Stromal cell of bone marrow (primary cell): ENCODE data around the gene MRPL53.
A peak's percentile ranks its signal among the peaks of the same experiment; 100 is the strongest.
"Not testable (repeated sequence)": the region's sequence is repeated elsewhere in the genome, so short reads cannot be mapped to it uniquely, and the experiment has no call there.

Experiments
- DNase-seq: peaks from one replicate; pipeline ENCODE4 v3.0.0-alpha.2; 2012; ENCODE audit warnings: low read depth

The MRPL53 gene

GRCh38 chr2:74481961-74482800, 9.7 kb upstream of the MRPL53 start:
- DNase-seq = no peak

- no peak for DNase-seq
These were observed 9.0 kb upstream of the MRPL53 start for GRCh38 chr2:74481431-74481830.

GRCh38 chr2:74474899-74475298, 2.4 kb upstream of the MRPL53 start:
- DNase-seq = no peak

- DNase-seq = no peak
These were observed 2.0 kb upstream of the MRPL53 start for GRCh38 chr2:74474481-74474880.

GRCh38 chr2:74472945-74473258, 422 bp upstream of the MRPL53 start:
- no peak for DNase-seq

GRCh38 chr2:74471332-74472065, 981 bp downstream of the MRPL53 start:
- DNase-seq = no peak

- DNase-seq = not testable (repeated sequence)
These were observed 1.7 kb downstream of the MRPL53 start for GRCh38 chr2:74470742-74471141.

GRCh38 chr2:74464406-74464805, 8.1 kb downstream of the MRPL53 start:
- no peak for DNase-seq

- no peak for DNase-seq
These were observed 9.7 kb downstream of the MRPL53 start for GRCh38 chr2:74462786-74463105.

GRCh38 chr2:74462054-74462785, 10.3 kb downstream of the MRPL53 start:
- no peak for DNase-seq

GRCh38 chr2:74461187-74462053, 11.1 kb downstream of the MRPL53 start:
- no peak for DNase-seq

- DNase-seq = not testable (repeated sequence)
These were observed 12.3 kb downstream of the MRPL53 start for GRCh38 chr2:74460187-74460586.

- DNase-seq = not testable (repeated sequence)
These were observed 12.9 kb downstream of the MRPL53 start for GRCh38 chr2:74459503-74460118.

GRCh38 chr2:74458938-74459363, 13.5 kb downstream of the MRPL53 start:
- no peak for DNase-seq

GRCh38 chr2:74458132-74458937, 14.1 kb downstream of the MRPL53 start, which contains the start of gene WBP1:
WBP1 (plus strand) TSS chr2:74458438; CDS start chr2:74458603, 165 bp downstream.
- peak; percentile 100 for DNase-seq

GRCh38 chr2:74457549-74458131, 14.8 kb downstream of the MRPL53 start:
- no peak for DNase-seq

- no peak for DNase-seq
These were observed 15.3 kb downstream of the MRPL53 start for GRCh38 chr2:74457129-74457548.

GRCh38 chr2:74454654-74455511, 17.6 kb downstream of the MRPL53 start, which contains the start of gene INO80B:
INO80B (plus strand) TSS chr2:74455087; CDS start chr2:74455117, 30 bp downstream.
- DNase-seq = peak; percentile 96
